GM19099 (cell line): ENCODE measurements around the gene NRSN2.
A peak's percentile ranks its signal among the peaks of the same experiment; 100 is the strongest.

Source experiments
- POLR2A ChIP-seq: IDR thresholded peaks from 3 replicates; pipeline ENCODE4 v1.6.1; 2011; ENCODE audit warnings: low read depth; ENCODE audit not compliant: insufficient read length; ENCODE audit errors: extremely low read depth

Gene NRSN2

GRCh38 chr20:380763-381580, 34.1 kb downstream of the NRSN2 start:
- peak; percentile 62 for TF ChIP-seq POLR2A

GRCh38 chr20:381581-382290, 34.8 kb downstream of the NRSN2 start:
- TF ChIP-seq POLR2A = peak; percentile 41

- TF ChIP-seq POLR2A = no peak
Observed at GRCh38 chr20:382291-383115, 35.6 kb downstream of the NRSN2 start.

- TF ChIP-seq POLR2A = no peak
Observed at GRCh38 chr20:383889-384288, 37.0 kb downstream of the NRSN2 start.

- TF ChIP-seq POLR2A = no peak
Observed at GRCh38 chr20:384723-385122, 37.8 kb downstream of the NRSN2 start.

- TF ChIP-seq POLR2A = no peak
Observed at GRCh38 chr20:385448-385847, 38.5 kb downstream of the NRSN2 start.

GRCh38 chr20:387520-387919, 40.6 kb downstream of the NRSN2 start:
- TF ChIP-seq POLR2A = no peak

- no peak for TF ChIP-seq POLR2A
Observed at GRCh38 chr20:388034-388994, 41.4 kb downstream of the NRSN2 start.

- TF ChIP-seq POLR2A = no peak
Observed at GRCh38 chr20:389220-389619, 42.3 kb downstream of the NRSN2 start.

GRCh38 chr20:391041-391711, 44.3 kb downstream of the NRSN2 start:
- TF ChIP-seq POLR2A = no peak

- no peak for TF ChIP-seq POLR2A
Observed at GRCh38 chr20:396252-396618, 49.3 kb downstream of the NRSN2 start.

- TF ChIP-seq POLR2A = no peak
Observed at GRCh38 chr20:396619-397431, 49.9 kb downstream of the NRSN2 start.
